Stimulated activated CD4-positive, alpha-beta T cell treated with anti-CD3 and anti-CD28 coated beads, Interleukin-4, amount 100 ng/mL, for 1 hour (primary cell): ENCODE measurements around the gene LMBR1.
"Not testable (repeated sequence)": the region's sequence is repeated elsewhere in the genome, so short reads cannot be mapped to it uniquely, and the experiment has no call there.

ENCODE experiments used
- DNase-seq: peaks from one replicate; pipeline ENCODE4 v3.0.0-alpha.2; 2020

LMBR1 gene

DNA sequence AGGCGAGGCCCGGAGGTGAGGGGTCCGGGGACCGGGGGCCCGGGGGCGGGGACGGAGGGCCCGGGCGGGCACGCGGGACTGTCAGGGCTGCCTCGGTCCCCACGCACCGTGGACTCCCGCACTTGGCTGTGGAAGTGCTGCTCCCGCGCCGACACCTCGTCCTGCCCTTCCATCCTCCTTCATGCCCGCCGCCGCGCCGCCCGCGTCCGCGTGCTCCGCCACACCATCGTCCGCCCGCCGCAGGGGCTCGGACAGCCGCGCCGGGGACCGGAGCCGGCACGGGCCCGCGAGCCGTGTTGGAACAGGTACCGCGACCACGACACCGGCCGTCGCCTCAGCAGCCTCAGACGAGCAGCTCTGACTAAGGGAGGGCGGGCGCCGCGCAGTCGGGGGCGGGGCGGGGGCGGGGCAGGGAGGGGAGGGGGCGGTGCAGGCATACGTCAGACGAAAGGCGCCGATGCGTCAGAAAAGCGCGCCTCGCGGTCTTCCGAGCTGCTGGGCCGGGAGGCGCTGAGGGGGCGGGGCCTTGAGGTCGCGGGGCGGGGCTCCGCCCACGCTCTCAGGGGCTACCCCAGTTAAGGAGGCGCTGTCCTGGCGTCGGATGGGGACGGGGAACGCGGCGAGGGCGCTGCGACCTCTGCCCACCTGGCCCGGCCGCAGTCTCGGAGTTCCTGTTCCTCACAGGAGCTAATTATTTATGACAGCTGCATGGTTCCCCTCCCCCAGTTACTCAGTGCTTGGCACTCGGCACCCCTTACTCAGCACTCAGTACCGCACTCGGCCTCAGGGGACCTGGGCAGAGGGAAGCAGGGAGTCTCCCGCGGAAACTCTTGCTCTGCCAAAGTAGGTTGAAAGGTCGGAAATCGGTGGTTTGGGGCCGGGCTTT is at the start of gene LMBR1:
Gene LMBR1, minus strand, starts transcription at position 363 of the 886 bp plus-strand sequence. Its CDS starts 190 bp downstream, at position 173.
- peak; percentile 95 for DNase-seq

GRCh38 chr7:156942708-156943090 is 49.7 kb upstream of the LMBR1 start:
- DNase-seq, result peak; percentile 17

DNA sequence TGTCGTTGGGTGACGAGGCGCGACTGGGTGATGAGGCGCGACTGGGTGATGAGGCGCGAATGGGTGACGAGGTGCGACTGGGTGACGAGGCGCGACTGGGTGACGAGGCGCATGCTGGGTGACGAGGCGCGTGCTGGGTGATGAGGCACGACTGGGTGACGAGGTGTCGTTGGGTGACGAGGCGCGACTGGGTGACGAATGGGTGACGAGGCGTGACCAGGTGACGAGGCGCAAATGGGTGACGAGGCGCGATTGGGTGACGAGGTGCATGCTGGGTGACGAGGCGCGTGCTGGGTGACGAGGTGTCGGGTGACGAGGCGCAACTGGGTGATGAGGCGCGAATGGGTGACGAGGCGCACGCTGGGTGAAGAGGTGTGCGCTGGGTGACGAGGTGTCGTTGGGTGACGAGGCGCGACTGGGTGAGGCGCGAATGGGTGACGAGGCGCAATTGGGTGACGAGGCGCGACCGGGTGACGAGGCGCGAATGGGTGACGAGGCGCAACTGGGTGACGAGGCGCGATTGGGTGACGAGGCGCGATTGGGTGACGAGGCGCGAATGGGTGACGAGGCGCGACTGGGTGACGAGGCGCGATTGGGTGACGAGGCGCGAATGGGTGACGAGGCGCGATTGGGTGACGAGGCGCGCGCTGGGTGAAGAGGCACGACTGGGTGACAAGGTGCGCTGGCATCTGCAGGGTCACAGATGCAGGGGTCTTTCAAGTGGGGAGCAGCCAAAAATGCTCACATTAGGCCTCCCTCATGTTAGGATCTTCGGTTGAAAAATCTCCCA is 48.6 kb upstream of the LMBR1 start:
- no peak for DNase-seq

GRCh38 chr7:156940421-156941122 is 47.6 kb upstream of the LMBR1 start:
- DNase-seq, result no peak

GRCh38 chr7:156936766-156937165 is 43.8 kb upstream of the LMBR1 start:
- DNase-seq, result not testable (repeated sequence)

DNA sequence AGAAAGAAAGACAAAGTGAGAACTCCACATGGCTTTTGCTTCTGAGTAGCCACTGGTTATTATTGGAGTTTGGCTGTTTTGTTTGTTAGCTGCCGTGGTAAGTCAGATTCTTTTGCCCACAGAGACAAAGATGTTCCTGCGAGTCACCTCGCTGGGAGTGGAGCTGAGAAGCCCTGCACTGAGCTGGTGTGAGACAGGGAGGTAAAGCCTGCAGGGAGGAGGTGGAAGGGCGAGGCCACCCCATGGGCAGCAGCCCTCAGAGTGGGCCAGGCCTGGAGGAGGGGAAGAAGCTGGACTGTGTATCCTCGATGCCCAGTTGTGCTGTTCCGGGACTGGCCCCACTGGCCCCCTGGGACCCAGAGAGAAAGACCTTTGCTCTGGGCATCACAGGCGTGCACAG is 42.3 kb upstream of the LMBR1 start:
- no peak for DNase-seq

GRCh38 chr7:156932006-156932405 is 39.0 kb upstream of the LMBR1 start:
- DNase-seq, result no peak

DNA sequence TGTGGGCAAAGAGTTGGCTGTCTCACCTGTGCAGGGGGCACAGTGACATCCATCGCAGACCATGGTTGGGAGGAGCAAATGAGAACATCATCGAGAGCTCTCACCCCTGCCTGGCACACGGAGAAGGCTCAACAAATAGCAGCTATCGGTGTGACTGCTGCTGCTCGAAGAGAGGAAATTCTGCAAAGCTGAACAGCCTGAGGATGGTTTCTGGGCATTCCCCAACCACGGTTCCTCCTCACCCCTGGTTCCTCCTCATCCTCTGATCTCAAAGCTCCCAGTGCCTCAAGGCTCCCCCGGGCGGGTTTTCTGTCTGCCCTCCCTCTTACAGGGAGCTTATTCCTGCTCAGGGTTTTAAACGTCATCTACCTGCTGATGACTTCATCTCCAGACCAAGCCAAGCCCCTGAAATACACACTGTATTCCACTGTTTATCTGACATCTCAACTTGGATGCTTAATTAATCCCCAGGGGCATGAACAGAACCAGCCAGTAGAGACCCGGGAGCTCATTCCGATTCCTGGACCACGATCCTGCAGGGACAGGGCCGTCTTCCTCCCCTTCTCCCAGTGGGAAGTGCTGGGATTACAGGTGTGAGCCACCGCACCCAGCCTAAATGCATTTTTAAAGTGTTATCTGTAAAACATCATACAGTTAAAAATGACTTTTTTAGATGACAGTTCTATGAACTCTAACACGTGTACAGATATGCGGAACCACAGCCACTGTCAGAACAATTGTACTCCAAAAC is 37.0 kb upstream of the LMBR1 start:
- no peak for DNase-seq

- DNase-seq, result no peak
These were observed 35.4 kb upstream of the LMBR1 start for GRCh38 chr7:156928406-156928747.

DNA sequence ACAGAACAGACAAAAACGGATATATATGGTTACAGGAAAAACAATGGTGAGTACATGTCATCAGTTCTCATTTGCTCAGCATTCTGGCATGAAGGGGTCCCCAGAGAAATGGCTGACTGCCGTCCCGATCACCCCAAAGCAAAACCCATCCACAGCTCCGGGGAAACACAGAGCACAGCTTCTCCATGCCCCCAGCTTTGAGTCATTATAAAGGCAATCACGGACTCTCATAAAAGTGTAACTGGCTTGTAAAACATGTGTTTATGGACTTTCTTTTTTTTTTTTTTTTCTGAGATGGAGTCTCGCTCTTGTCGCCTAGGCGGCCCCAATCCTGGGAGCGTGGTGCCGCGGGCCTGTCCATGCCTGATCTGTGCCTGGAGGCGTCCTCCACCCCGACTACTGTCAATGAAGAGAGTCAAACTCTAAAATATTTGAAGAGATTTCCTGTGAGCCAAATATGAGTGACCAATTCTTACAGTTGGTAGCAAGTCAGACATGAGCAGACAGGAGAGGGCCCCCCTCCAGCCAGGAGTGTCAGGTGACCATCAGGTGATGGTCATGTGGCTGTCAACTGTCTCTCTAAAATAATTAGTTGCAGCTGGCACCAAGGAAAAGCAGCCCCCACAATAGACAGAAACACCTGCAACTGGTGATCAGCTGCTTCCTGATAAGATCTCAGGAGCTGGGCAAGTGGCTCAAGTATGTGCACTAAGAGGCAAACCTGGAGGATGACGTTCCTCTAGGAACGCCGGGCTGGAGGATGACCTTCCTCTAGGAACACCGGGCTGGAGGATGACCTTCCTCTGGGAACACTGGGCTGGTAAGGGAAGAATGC is 34.8 kb upstream of the LMBR1 start:
- DNase-seq, result no peak

DNA sequence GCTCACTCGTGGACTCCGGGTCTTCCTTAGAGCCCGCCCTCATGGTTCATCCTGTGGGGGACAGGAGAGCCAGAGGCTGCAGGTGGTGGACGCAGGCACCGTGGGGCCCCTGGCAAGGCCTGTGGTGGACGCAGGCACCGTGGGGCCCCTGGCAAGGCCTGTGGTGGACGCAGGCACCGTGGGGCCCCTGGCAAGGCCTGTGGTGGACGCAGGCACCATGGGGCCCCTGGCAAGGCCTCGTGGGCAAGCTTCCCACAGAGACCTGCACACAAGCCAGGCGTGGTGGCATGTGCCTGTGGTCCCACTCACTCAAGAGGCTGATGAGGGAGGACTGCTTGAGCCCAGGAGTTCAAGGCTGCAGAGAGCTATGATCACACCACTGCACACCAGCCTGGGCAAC is 32.8 kb upstream of the LMBR1 start:
- DNase-seq, result not testable (repeated sequence)

DNA sequence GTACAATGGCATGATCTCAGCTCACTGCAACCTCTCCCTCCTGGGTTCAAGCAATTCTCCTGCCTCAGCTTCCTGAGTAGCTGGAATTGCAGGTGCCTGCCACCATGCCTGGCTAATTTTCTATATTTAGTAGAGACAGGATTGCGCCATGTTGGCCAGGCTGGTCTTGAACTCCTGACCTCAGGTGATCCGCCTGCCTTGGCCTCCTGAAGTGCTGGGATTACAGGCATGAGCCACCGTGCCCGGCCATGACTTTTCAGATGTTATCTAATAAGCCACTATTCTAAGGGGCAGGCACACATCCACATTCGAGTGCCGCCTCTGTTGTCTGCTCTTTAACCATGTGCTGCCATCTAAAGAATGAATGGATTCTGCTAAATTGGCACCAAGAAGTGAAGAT is 29.3 kb upstream of the LMBR1 start:
- not testable (repeated sequence) for DNase-seq

GRCh38 chr7:156920487-156921373 is 27.7 kb upstream of the LMBR1 start:
- DNase-seq, result not testable (repeated sequence)

GRCh38 chr7:156920076-156920475 is 27.1 kb upstream of the LMBR1 start:
- DNase-seq, result no peak

DNA sequence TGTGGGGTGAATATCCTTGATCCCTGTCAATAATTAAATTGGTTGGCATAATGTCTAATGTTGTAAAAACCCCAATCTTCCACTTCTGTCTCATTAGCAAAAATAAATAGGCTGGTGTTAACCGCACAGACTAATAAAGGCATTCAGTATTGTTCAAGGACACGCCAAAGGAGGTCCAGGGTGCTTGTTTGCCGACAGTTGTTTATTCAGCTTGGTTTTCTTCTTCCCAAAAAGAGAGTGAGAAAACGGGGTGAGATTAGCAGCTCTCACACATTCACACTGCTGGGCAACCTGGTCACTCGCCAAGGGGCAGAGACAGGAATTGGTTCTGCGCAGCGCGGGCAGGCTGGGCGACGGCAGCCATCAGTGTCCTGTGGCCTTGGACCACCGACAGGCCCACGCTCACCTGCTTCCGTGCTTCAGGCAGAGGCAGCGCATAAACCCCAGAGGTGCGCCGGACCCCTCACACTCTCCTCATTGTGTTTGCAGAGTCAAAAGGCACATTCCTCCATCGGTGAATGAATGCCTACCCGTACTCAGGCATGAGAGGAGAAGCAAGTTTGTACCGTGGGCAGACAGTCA is 26.2 kb upstream of the LMBR1 start:
- no peak for DNase-seq

DNA sequence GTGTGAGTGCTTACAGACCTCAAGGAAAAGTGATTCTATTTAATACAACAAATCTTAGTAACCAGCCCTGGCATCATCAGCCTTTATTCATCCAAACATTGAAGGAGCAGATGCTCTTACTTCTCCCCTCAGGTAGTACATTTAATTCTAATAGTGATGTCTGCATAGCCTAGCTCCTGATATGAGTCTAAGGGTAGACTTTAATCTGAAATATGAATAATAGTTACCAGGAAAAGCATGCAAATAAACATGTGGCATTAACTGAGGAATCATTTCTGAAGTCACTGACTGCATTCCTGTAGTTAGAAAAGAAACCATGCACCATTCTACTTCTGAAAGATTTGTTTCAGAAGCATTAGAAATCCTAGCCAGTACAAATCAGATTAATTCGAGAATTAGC is 25.7 kb upstream of the LMBR1 start:
- DNase-seq, result no peak

GRCh38 chr7:156909574-156910252 is 16.7 kb upstream of the LMBR1 start:
- not testable (repeated sequence) for DNase-seq

- DNase-seq, result no peak
These were observed 14.7 kb upstream of the LMBR1 start for GRCh38 chr7:156907656-156908055.

- no peak for DNase-seq
These were observed 13.2 kb upstream of the LMBR1 start for GRCh38 chr7:156906200-156906649.
